Astrocyte (in vitro differentiated cells and primary cell): Measurements from ENCODE around the gene ZNF75A. TPM values are rescaled to one million over a fixed set of nuclear protein-coding genes. Genes with fewer than 3 reads are reported as not detected.

Experiments
- DNase-seq: peaks from one replicate; pipeline ENCODE4 v3.0.0-alpha.2; 2010; ENCODE audit warnings: low read depth
- FAIRE-seq: peaks from 2 replicates; lab custom pipeline; 2011; peaks lifted over from hg19 to GRCh38; lab: Jason Lieb, UNC
- H2AFZ ChIP-seq: 2 replicates; pipeline ENCODE4 v1.6.0; 2012; ENCODE audit warnings: low read depth, low read length, inconsistent platforms
- H3K27ac ChIP-seq: 2 replicates; pipeline ENCODE4 v1.5.1; 2011; ENCODE audit warnings: low read depth, low read length, inconsistent platforms
- H3K27me3 ChIP-seq: 2 replicates; pipeline ENCODE4 v1.6.0; 2011; ENCODE audit warnings: low read length, inconsistent platforms; ENCODE audit not compliant: insufficient read depth
- H3K36me3 ChIP-seq: 2 replicates; pipeline ENCODE4 v1.5.1; 2011; ENCODE audit warnings: low read length, inconsistent platforms; ENCODE audit not compliant: insufficient read depth
- H3K4me1 ChIP-seq: 2 replicates; pipeline ENCODE4 v1.5.1; 2011; ENCODE audit warnings: low read length, inconsistent platforms; ENCODE audit not compliant: insufficient read depth
- H3K4me2 ChIP-seq: 2 replicates; pipeline ENCODE4 v1.6.0; 2012; ENCODE audit warnings: low read length, inconsistent platforms
- H3K4me3 ChIP-seq: 2 replicates; pipeline ENCODE4 v1.5.1; 2011; ENCODE audit warnings: low read depth, mild to moderate bottlenecking, low read length, inconsistent platforms; ENCODE audit not compliant: insufficient read depth
- H3K79me2 ChIP-seq: 2 replicates; pipeline ENCODE4 v1.6.0; 2012; ENCODE audit warnings: mild to moderate bottlenecking, low read length, inconsistent platforms; ENCODE audit not compliant: insufficient read depth
- H3K9ac ChIP-seq: 2 replicates; pipeline ENCODE4 v1.6.0; 2012; ENCODE audit warnings: mild to moderate bottlenecking, low read length, inconsistent platforms
- H3K9me3 ChIP-seq: 2 replicates; pipeline ENCODE4 v1.5.1; 2012; ENCODE audit warnings: low read depth, mild to moderate bottlenecking, low read length, inconsistent platforms; ENCODE audit not compliant: insufficient read depth
- H4K20me1 ChIP-seq: 2 replicates; pipeline ENCODE4 v1.6.0; 2012; ENCODE audit warnings: low read length, inconsistent platforms; ENCODE audit not compliant: insufficient read depth
- H3K27ac Mint-ChIP-seq: one replicate; pipeline ENCODE4 v1.8.0; 2021; ENCODE audit warnings: mild to moderate bottlenecking, mixed read lengths; ENCODE audit not compliant: unreplicated experiment
- H3K27me3 Mint-ChIP-seq: one replicate; pipeline ENCODE4 v1.8.0; 2021; ENCODE audit warnings: low read depth, mixed read lengths; ENCODE audit not compliant: unreplicated experiment
- H3K36me3 Mint-ChIP-seq: one replicate; pipeline ENCODE4 v1.8.0; 2021; ENCODE audit warnings: low read depth, mixed read lengths; ENCODE audit not compliant: unreplicated experiment
- H3K4me1 Mint-ChIP-seq: one replicate; pipeline ENCODE4 v1.8.0; 2021; ENCODE audit warnings: low read depth, mixed read lengths; ENCODE audit not compliant: unreplicated experiment
- H3K4me3 Mint-ChIP-seq: one replicate; pipeline ENCODE4 v1.8.0; 2021; ENCODE audit warnings: mild to moderate bottlenecking, moderate library complexity, mixed read lengths; ENCODE audit not compliant: unreplicated experiment
- H3K9me3 Mint-ChIP-seq: one replicate; pipeline ENCODE4 v1.8.0; 2021; ENCODE audit warnings: mild to moderate bottlenecking, mixed read lengths; ENCODE audit not compliant: unreplicated experiment
- CTCF ChIP-seq: IDR thresholded peaks from 2 replicates; pipeline ENCODE4 v1.5.1; 2011; ENCODE audit warnings: low read depth, mild to moderate bottlenecking, inconsistent platforms, low read length, moderate library complexity; ENCODE audit not compliant: insufficient read depth
- EZH2 ChIP-seq: IDR thresholded peaks from 2 replicates; pipeline ENCODE4 v1.6.1; 2012; ENCODE audit warnings: mild to moderate bottlenecking, low read length, inconsistent platforms; ENCODE audit not compliant: insufficient read depth
- total RNA-seq: library from RNA; stranded (reverse); gene quantifications from 2 replicates; pipeline ENCODE4 v1.2.1, GENCODE V29; 2021

The ZNF75A gene
- total RNA-seq, 1 donor from 2014 or later, result 30.5 TPM

DNA sequence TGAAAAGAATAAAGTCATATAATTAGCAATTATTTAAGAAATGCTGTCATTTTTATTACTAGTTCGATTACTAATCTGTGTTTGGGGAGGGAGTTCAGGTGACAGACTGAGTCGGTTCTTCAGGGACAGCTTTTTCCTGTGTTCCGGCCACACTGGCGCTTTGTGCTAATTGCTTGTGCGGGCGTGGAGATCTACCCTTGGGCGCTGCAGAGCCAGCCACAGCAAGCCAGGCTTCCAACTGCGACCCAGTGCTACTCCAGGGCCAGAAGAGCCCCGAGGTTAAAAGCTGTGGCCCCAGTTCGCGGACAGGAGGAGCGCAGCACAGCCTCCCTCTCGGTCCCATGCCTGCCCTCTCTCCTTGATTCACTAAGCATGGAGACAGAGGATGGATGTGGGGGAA, 43.9 kb downstream of the ZNF75A start:
- no peak for TF ChIP-seq EZH2
- no peak for TF ChIP-seq CTCF

DNA sequence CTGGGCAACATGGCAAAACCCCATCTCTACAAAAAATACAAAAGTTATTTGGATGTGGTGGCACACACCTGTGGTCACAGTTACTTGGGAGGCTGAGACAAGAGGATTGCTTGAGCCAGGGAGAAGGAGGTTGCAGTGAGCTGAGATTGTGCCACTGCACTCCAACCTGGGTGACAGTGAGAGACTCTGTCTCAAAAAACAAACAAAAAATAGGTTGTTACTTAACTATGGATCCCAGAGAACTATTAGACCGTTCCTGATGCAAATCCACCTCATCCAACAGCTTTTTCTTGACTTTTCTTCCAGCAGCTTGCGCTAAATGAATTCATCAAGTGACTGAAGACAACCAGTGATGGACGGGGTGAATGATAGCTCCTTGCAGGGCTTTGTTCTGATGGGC, 50.3 kb downstream of the ZNF75A start, which contains the start of gene OR2C1:
Gene OR2C1, plus strand, starts transcription at position 301 of the 400 bp plus-strand sequence. Its CDS starts 52 bp downstream, at position 353.
- Histone ChIP-seq H3K4me2 (no peak within 1 kb of the TSS), H3K4me3 (no peak within 1 kb of the TSS), H3K27ac (no peak within 1 kb of the TSS), H2AFZ (no peak within 1 kb of the TSS), H4K20me1 (no peaks in the 10 kb centered on the region), H3K9me3 (no peaks in the 10 kb centered on the region), H3K27me3 (no peaks in the 10 kb centered on the region), H3K4me1 (no peaks in the 10 kb centered on the region), H3K79me2 (no peaks in the 10 kb centered on the region), H3K36me3 (no peaks in the 10 kb centered on the region), H3K9ac (no peak within 1 kb of the TSS)
- Mint-ChIP-seq H3K4me1 (peaks cover 6% of the 10 kb centered on the region), H3K4me3 (no peak within 1 kb of the TSS), H3K36me3 (no peaks in the 10 kb centered on the region), H3K27ac (no peak within 1 kb of the TSS), H3K9me3 (no peaks in the 10 kb centered on the region), H3K27me3 (peaks cover 22% of the 10 kb centered on the region)
- TF ChIP-seq EZH2 (no peak), CTCF (no peak)
- DNase-seq, result no peak
- no peak for FAIRE-seq

More for the DNA sequence above, 43.9 kb downstream of the ZNF75A start:
- Histone ChIP-seq H3K4me2 (no peak overlapping the region), H2AFZ (no peak overlapping the region), H3K36me3 (no peaks in the 10 kb centered on the region), H3K27me3 (no peaks in the 10 kb centered on the region), H4K20me1 (no peaks in the 10 kb centered on the region), H3K9me3 (no peaks in the 10 kb centered on the region), H3K4me3 (no peak overlapping the region), H3K4me1 (no peaks in the 10 kb centered on the region), H3K79me2 (no peaks in the 10 kb centered on the region), H3K9ac (no peak overlapping the region), H3K27ac (no peak overlapping the region)
- no peaks in the 10 kb centered on the region for H3K36me3 Mint-ChIP-seq
- no peak for DNase-seq
- no peak for FAIRE-seq
- no peak overlapping the region for H3K27ac Mint-ChIP-seq
- H3K4me3 Mint-ChIP-seq, result no peak overlapping the region
- no peaks in the 10 kb centered on the region for H3K4me1 Mint-ChIP-seq
- H3K9me3 Mint-ChIP-seq, result no peaks in the 10 kb centered on the region
- H3K27me3 Mint-ChIP-seq, result peaks cover 22% of the 10 kb centered on the region

GRCh38 chr16:3356118-3356517, 50.8 kb downstream of the ZNF75A start:
- TF ChIP-seq EZH2 (no peak), CTCF (no peak)
- Mint-ChIP-seq H3K27me3 (peaks cover 26% of the 10 kb centered on the region), H3K36me3 (no peaks in the 10 kb centered on the region), H3K27ac (no peak overlapping the region), H3K9me3 (no peaks in the 10 kb centered on the region), H3K4me3 (no peak overlapping the region), H3K4me1 (peaks cover 6% of the 10 kb centered on the region)
- Histone ChIP-seq H2AFZ (no peak overlapping the region), H3K4me2 (no peak overlapping the region), H3K4me3 (no peak overlapping the region), H3K9me3 (no peaks in the 10 kb centered on the region), H3K79me2 (no peaks in the 10 kb centered on the region), H3K36me3 (no peaks in the 10 kb centered on the region), H3K27me3 (no peaks in the 10 kb centered on the region), H3K9ac (no peak overlapping the region), H4K20me1 (no peaks in the 10 kb centered on the region), H3K27ac (no peak overlapping the region), H3K4me1 (no peaks in the 10 kb centered on the region)
- no peak for FAIRE-seq
- no peak for DNase-seq
